NB4 (cell line): ENCODE results near the gene GATA3.

Experiments used
- DNase-seq: peaks from one replicate; pipeline ENCODE4 v3.0.0; 2010; ENCODE audit warnings: low read depth
- H3K4me3 ChIP-seq: one replicate; pipeline ENCODE4 v1.5.1; 2011; ENCODE audit warnings: mild to moderate bottlenecking, low read depth, low read length, moderate library complexity
- MYC ChIP-seq: IDR thresholded peaks from 2 replicates; pipeline ENCODE4 v1.6.1; 2011; ENCODE audit warnings: low read depth, low read length
- POLR2A ChIP-seq: IDR thresholded peaks from 2 replicates; pipeline ENCODE4 v1.6.1; 2011; ENCODE audit warnings: mild to moderate bottlenecking; ENCODE audit not compliant: insufficient read length; ENCODE audit errors: extremely low read depth
- TF ChIP-seq, protein P1 (sequence below): IDR thresholded peaks from 2 replicates; pipeline ENCODE4 v1.6.1; 2011; ENCODE audit warnings: low read depth, low read length
- TF ChIP-seq, protein P2 (sequence below): IDR thresholded peaks from one replicate; pipeline ENCODE4 v1.5.1; 2012; ENCODE audit warnings: low read depth, low read length

GATA3 gene

DNA sequence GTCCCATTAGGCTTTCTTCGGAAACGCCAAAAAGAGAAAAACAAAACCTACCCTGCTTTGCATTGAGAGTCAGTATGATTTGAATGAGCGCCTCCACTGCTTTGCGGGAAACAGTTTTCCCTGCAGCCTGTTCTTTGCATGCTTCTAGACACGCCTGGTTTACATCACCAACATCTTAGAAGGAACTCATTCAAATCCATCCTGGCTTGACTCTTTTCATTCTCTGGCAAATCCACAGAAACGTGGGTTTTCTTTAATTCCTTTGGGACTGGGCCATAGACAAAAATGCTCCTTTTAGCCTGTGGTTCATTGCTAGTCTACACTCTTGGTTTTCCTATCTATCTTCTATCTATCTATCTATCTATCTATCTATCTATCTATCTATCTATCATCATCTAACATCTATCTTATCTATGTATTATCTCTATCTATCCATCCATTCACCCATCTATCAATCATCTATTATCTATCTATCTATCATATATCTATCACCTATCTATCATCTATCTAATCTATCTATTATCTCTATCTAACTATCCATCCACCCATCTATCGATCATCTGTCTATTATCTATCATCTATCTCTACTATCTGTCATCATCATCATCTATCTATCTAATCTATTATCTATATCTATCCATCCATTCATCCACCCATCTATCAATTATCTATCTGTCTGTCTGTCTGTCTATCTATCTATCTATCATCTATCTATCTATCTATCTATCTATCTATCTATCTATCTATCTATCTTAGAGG is 68.3 kb downstream of the GATA3 start:
- DNase-seq, result no peak
- TF ChIP-seq, protein P1, sequence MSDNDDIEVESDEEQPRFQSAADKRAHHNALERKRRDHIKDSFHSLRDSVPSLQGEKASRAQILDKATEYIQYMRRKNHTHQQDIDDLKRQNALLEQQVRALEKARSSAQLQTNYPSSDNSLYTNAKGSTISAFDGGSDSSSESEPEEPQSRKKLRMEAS, result no peak
- TF ChIP-seq, protein P2, sequence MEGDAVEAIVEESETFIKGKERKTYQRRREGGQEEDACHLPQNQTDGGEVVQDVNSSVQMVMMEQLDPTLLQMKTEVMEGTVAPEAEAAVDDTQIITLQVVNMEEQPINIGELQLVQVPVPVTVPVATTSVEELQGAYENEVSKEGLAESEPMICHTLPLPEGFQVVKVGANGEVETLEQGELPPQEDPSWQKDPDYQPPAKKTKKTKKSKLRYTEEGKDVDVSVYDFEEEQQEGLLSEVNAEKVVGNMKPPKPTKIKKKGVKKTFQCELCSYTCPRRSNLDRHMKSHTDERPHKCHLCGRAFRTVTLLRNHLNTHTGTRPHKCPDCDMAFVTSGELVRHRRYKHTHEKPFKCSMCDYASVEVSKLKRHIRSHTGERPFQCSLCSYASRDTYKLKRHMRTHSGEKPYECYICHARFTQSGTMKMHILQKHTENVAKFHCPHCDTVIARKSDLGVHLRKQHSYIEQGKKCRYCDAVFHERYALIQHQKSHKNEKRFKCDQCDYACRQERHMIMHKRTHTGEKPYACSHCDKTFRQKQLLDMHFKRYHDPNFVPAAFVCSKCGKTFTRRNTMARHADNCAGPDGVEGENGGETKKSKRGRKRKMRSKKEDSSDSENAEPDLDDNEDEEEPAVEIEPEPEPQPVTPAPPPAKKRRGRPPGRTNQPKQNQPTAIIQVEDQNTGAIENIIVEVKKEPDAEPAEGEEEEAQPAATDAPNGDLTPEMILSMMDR, result no peak
- TF ChIP-seq MYC (no peak), POLR2A (no peak)
- H3K4me3 ChIP-seq, result no peak overlapping the region

DNA sequence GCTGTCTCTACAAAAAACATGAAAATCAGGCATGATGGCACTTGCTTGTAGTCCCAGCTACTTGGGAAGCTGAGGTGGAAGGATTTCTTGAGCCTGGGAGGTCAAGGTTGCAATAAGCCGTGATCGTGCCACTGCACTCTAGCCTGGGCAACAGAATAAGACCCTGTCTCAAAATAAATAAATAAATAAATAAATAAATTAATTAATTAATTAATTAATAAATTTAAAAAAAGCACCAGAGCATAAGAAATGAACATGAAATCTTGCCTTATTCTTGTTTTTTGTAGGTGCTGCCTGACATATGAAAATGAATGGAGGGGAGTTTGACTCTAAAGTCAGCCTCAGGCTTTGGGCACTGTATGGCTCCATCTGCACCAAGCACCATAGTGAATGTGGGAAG is 69.9 kb downstream of the GATA3 start:
- TF ChIP-seq POLR2A, result no peak
- TF ChIP-seq, protein P1, result no peak
- TF ChIP-seq, protein P2, result no peak
- no peak for TF ChIP-seq MYC
- DNase-seq, result no peak
- H3K4me3 ChIP-seq, result no peak overlapping the region
